Vagina (tissue), 2 donors: ENCODE results near the gene LCE7A. TPM values are rescaled to one million over a fixed set of nuclear protein-coding genes. Genes with fewer than 3 reads are reported as not detected.

ENCODE experiments used
- DNase-seq, 2 donors: peaks; one replicate each; pipeline ENCODE4 v3.0.0-alpha.2; 2017; ENCODE audit errors: extremely low spot score in 2 of 2
- H3K27ac ChIP-seq: fragments of 200-600 bp; sonication (generic); one replicate; pipeline ENCODE4 v1.5.1; 2019
- H3K27me3 ChIP-seq: fragments of 200-600 bp; sonication (generic); one replicate; pipeline ENCODE4 v1.5.1; 2019
- H3K36me3 ChIP-seq, 2 donors: fragments of 200-600 bp; sonication (generic); one replicate each; pipeline ENCODE4 v1.5.1; 2017 to 2019
- H3K4me1 ChIP-seq: fragments of 200-600 bp; sonication (generic); one replicate; pipeline ENCODE4 v1.5.1; 2019
- H3K4me3 ChIP-seq, 2 donors: fragments of 200-600 bp; sonication (generic); 1 replicate in 1 of 2; 2 replicates in 1 of 2; pipeline ENCODE4 v1.5.1; 2016 to 2019
- H3K9me3 ChIP-seq: fragments of 200-600 bp; sonication (generic); one replicate; pipeline ENCODE4 v1.5.1; 2019
- POLR2A ChIP-seq, 2 donors: fragments of 450-650 bp; IDR thresholded peaks; one replicate each; pipeline ENCODE4 v1.6.1; 2017; ENCODE audit warnings: antibody characterized with exemption in 2 of 2, mild to moderate bottlenecking in 2 of 2, moderate library complexity in 2 of 2
- POLR2AphosphoS5 ChIP-seq, 2 donors: sonication (generic); formaldehyde crosslinking; IDR thresholded peaks; one replicate each; pipeline ENCODE4 v1.9.0; 2017; ENCODE audit warnings: antibody characterized with exemption in 2 of 2, mild to moderate bottlenecking in 2 of 2, low read depth in 1 of 2; ENCODE audit not compliant: insufficient read depth in 1 of 2
- intact Hi-C: fragments of 100-400 bp; cut with DNase I; formaldehyde crosslinking; loops from one replicate; pipeline ENCODE4 v1.15.1; 2023
- total RNA-seq: library from RNA; depleted of rRNA; stranded (reverse); fragments of >200 nt; gene quantifications from one replicate; pipeline ENCODE4 v1.2.3, GENCODE V29; 2016
- TF ChIP-seq, protein P1 (sequence below), 3 experiments: fragments of 450-650 bp in 2 of 3; fragments of 200-600 bp in 1 of 3; sonication (generic) in 1 of 3; IDR thresholded peaks; one replicate each; pipeline ENCODE4 v1.5.1; 2017 to 2019; ENCODE audit warnings: antibody characterized with exemption in 3 of 3, mild to moderate bottlenecking in 2 of 3, moderate library complexity in 2 of 3

Gene LCE7A
- total RNA-seq, 1 donor from 2014 or later: not detected

DNA sequence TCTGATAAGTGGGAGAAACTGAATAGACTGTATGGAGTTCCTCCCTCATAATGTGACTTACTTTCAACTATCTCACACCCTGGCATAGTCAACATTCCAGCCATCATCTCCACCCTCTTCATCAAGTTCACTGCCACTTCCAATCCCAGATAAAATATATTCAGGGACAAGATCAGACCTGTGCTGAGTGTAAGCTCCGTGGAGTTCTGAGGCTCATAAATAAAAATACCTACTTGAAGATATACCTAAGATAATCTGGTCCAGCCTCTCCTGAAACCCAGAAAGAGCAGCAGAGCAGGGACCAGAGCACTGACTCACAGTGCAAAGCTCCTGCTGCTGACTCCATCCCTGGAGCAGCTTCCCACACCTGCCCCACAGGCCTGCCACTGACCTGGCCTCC lies 1.7 kb upstream of the LCE7A start:
- TF ChIP-seq POLR2A (IDR thresholded peaks at IDR 0.05) (no peak), POLR2AphosphoS5 (IDR thresholded peaks at IDR 0.05; ENCODE audit: insufficient read depth in 1 of 2, low read depth in 1 of 2) (no peak)
- TF ChIP-seq, protein P1, sequence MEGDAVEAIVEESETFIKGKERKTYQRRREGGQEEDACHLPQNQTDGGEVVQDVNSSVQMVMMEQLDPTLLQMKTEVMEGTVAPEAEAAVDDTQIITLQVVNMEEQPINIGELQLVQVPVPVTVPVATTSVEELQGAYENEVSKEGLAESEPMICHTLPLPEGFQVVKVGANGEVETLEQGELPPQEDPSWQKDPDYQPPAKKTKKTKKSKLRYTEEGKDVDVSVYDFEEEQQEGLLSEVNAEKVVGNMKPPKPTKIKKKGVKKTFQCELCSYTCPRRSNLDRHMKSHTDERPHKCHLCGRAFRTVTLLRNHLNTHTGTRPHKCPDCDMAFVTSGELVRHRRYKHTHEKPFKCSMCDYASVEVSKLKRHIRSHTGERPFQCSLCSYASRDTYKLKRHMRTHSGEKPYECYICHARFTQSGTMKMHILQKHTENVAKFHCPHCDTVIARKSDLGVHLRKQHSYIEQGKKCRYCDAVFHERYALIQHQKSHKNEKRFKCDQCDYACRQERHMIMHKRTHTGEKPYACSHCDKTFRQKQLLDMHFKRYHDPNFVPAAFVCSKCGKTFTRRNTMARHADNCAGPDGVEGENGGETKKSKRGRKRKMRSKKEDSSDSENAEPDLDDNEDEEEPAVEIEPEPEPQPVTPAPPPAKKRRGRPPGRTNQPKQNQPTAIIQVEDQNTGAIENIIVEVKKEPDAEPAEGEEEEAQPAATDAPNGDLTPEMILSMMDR (IDR thresholded peaks at IDR 0.05): no peak
- no peaks in the 10 kb centered on the region for H3K9me3 ChIP-seq
- H3K27me3 ChIP-seq: no peaks in the 10 kb centered on the region
- intact Hi-C loops: no loop called here
- no peaks in the 10 kb centered on the region for H3K4me1 ChIP-seq
- no peaks in the 10 kb centered on the region for H3K36me3 ChIP-seq
- no peak overlapping the region for H3K4me3 ChIP-seq
- H3K27ac ChIP-seq: no peak overlapping the region
- no peak for DNase-seq

DNA sequence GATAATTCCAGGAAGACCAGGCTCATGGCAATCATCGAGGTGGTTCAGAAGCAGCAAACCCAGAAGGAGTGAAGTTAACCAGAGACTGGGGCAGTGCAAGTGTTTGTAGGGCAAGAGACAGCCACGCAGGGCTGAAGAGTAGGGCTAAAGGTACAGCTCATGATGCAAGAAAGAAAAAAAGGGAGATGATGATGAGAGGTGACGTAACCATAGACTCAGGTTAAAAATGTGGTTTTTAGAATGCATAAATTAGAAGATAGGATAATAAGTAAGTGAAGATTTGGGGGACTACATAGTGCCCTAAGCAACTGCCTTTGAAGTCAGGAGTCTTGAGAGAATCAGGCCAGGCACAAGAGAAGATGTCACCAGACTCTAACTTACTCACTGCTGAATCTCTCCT lies 333 bp downstream of the LCE7A start:
- no peak for DNase-seq
- H3K27ac ChIP-seq: no peak overlapping the region
- intact Hi-C loops: no loop called here
- TF ChIP-seq, protein P1 (IDR thresholded peaks at IDR 0.05): no peak
- TF ChIP-seq POLR2A (IDR thresholded peaks at IDR 0.05) (no peak), POLR2AphosphoS5 (IDR thresholded peaks at IDR 0.05; ENCODE audit: insufficient read depth in 1 of 2, low read depth in 1 of 2) (no peak)
- no peaks in the 10 kb centered on the region for H3K9me3 ChIP-seq
- no peaks in the 10 kb centered on the region for H3K4me1 ChIP-seq
- H3K36me3 ChIP-seq: no peaks in the 10 kb centered on the region
- H3K4me3 ChIP-seq: no peak overlapping the region
- no peaks in the 10 kb centered on the region for H3K27me3 ChIP-seq

DNA sequence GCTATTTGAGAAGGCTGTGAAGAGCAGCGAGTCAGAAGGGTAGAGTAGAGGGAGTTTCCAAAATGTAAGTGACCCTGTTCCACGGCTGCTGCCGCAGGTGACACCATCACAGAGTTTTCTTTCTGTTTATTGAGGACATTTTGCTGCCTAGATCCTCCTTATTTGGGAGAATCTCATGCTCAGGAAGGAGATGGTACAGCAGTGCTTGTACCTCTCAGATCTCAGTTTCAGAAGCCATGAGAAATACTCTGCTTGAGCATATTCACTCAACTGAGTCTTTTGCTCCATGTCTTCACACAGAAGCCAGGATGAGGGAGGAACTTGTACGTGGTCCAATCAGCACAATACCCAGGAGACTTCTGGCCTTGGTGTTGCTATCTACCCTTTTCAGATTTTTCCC lies 1.6 kb downstream of the LCE7A start:
- intact Hi-C loops: no loop called here
- TF ChIP-seq POLR2A (IDR thresholded peaks at IDR 0.05): no peak
- TF ChIP-seq, protein P1 (IDR thresholded peaks at IDR 0.05): no peak
- TF ChIP-seq POLR2AphosphoS5 (IDR thresholded peaks at IDR 0.05; ENCODE audit: insufficient read depth in 1 of 2, low read depth in 1 of 2): no peak

DNA sequence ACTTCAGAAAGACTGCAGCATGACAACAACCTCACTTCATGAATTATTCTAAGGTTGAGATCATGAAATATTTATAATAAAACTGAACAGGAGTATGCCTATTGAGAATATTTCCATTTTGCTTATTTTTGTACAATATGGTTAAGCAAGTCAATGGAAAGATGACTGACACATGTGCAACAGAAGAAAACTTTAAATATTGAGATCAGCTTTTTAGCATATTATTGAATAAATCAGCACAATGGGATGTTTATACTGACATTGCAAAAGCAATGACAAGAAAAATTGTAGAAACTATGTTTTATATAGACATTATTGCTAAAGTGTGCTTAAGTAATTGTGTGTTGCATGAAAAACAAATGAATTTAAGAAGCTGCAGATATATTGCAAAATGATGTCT lies 4.6 kb downstream of the LCE7A start:
- intact Hi-C loops: no loop called here
- no peaks in the 10 kb centered on the region for H3K36me3 ChIP-seq
- H3K27me3 ChIP-seq: no peaks in the 10 kb centered on the region
- H3K4me1 ChIP-seq: no peaks in the 10 kb centered on the region
- H3K4me3 ChIP-seq: no peak overlapping the region
- no peak for DNase-seq
- no peak for TF ChIP-seq POLR2A (IDR thresholded peaks at IDR 0.05)
- no peak for TF ChIP-seq POLR2AphosphoS5 (IDR thresholded peaks at IDR 0.05; ENCODE audit: insufficient read depth in 1 of 2, low read depth in 1 of 2)
- TF ChIP-seq, protein P1 (IDR thresholded peaks at IDR 0.05): no peak
- H3K9me3 ChIP-seq: no peaks in the 10 kb centered on the region
- H3K27ac ChIP-seq: no peak overlapping the region

More for the DNA sequence above, 1.6 kb downstream of the LCE7A start:
- no peak for DNase-seq
- no peaks in the 10 kb centered on the region for H3K4me1 ChIP-seq
- no peaks in the 10 kb centered on the region for H3K27me3 ChIP-seq
- H3K4me3 ChIP-seq: no peak overlapping the region
- no peak overlapping the region for H3K27ac ChIP-seq
- H3K36me3 ChIP-seq: no peaks in the 10 kb centered on the region
- no peaks in the 10 kb centered on the region for H3K9me3 ChIP-seq

DNA sequence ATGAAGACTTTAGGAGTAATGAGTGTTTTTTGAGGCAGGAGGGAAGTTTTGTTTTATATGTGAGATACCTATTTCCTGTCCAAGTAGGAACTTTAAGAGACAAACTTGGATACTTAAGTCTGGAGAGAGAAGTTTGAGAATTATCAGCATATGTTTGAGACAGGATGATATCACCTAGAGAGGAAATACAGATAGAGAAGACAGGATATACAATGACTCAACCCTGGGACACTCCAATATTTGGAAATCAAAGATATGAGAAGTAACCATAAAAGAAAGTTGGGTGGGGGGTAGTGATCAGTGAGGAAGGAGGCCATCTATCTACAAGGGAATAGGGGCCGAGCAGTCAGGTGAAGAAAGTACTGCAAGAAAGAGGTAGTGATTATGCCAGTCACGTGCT lies 6.5 kb downstream of the LCE7A start:
- Histone ChIP-seq H3K9me3 (no peaks in the 10 kb centered on the region), H3K27ac (no peak overlapping the region), H3K27me3 (no peaks in the 10 kb centered on the region), H3K4me3 (no peak overlapping the region), H3K4me1 (no peaks in the 10 kb centered on the region), H3K36me3 (no peaks in the 10 kb centered on the region)
- intact Hi-C loops: no loop called here
- TF ChIP-seq POLR2AphosphoS5 (IDR thresholded peaks at IDR 0.05; ENCODE audit: insufficient read depth in 1 of 2, low read depth in 1 of 2) (no peak), POLR2A (IDR thresholded peaks at IDR 0.05) (no peak)
- TF ChIP-seq, protein P1 (IDR thresholded peaks at IDR 0.05): no peak
- no peak for DNase-seq
